GM18861 (cell line): ENCODE measurements around the gene FBLN2.
"Not testable (repeated sequence)": the region's sequence is repeated elsewhere in the genome, so short reads cannot be mapped to it uniquely, and the experiment has no call there.

ENCODE experiments used
- ATAC-seq: cut with Tn5 transposase; IDR thresholded peaks from one replicate; pipeline ENCODE4 v1.9.1; 2021; ENCODE audit not compliant: unreplicated experiment

The FBLN2 gene

DNA sequence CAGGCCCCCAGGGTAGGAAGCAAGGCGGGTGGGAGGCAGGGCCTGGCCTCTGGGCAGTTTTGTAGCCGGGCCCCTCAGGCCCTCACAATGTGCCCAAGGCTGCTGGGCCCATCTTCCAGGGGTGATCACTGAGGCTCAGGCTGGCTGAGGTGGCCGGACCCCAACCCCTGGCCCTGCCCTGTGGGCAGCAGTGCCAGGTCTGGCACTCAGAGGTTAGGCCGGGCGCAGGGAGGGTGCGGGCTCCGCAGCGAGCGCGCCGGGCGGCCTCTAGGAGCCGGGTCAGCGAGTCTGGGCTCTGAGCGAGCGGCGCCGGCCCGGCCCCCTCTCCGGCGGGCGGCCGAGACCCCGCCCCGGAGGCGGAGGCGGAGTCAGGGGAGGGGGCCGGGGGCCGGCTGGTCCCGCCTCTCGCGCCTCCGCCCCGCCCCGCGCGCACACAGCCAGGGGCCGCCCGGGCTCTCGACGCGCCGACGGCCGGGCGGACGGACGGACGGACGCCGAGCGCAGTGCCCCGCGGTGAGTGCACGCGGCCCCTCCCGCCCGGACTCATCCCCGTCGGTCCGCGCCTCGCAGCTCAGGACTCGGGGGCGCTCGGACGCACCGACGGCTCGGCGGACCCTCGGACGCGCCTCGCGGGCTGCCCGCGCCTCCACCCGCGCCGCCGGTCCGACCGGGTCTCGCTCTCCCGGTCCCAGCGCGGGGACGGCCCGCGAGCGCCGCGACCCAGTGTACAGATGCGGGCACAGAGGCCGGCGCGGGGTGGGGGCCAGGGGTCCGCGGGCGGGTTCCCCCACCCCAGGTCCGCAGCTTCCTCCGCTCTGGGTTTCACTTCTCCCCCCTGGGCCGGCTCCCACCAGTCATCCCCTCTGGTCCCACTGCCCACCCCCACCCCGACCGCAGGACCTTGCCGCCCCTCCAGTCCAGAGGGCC is at the start of gene FBLN2:
FBLN2 (plus strand) TSS at position 430 of the 927 bp plus-strand sequence. CDS start 21,231 bp downstream, outside the sequence.
- no peak for ATAC-seq

GRCh38 chr3:13499246-13499645 is 49.7 kb upstream of the FBLN2 start:
- not testable (repeated sequence) for ATAC-seq

DNA sequence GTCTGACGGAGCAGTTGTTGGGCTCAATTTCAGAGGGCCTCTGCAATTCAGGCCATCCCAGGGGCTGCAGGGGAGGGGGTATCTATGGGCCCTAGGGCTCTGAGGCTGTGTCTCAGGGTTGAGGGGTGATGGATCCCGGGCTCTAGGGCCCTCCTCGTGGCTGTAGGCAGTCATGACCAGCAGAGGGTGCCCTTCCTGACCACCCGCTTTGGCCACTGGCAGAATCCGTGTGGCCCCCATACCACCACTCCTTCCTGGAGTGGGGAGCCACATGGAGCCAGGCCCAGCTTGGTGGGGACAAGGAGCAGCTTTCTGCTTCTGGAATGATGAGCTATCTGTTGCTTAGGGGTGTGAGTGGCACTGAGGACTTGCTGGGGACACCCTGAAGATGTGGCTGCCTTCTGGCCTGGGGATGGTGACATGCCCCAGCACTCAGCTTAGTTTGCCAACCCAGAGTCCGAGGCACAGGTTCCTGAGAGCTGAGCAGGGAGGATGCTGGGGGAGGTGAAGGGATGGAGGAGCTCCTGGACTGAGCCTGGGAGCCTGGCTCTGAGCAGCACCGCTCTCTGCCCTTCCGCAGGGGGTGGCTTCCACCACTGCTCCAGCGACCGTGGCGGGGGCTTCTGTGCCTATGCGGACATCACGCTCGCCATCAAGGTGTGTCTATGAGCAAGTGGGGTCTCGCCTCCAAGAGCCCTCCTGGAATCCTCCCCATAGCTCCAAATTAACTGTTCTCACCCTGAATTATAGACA is 48.6 kb upstream of the FBLN2 start:
- ATAC-seq, result no peak

DNA sequence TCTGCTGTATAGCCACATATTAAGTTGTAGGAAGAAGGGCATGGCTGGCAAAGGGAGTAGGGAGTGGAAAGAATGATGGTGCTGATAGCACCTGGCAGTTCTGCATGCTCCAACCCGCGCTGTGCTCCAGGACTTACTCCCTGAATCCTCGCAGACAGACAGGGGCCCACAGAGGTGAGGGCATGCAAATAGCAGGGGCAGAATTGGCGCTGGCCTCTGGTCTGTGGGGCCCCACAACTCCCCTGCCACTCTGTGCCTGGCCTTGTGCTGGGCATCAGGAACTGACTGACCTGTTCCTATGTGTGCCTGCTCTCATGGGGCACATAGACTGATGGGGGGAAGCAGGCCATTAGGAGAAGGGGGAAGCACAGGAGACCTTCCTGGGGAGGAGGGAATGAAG is 47.9 kb upstream of the FBLN2 start:
- ATAC-seq, result no peak

DNA sequence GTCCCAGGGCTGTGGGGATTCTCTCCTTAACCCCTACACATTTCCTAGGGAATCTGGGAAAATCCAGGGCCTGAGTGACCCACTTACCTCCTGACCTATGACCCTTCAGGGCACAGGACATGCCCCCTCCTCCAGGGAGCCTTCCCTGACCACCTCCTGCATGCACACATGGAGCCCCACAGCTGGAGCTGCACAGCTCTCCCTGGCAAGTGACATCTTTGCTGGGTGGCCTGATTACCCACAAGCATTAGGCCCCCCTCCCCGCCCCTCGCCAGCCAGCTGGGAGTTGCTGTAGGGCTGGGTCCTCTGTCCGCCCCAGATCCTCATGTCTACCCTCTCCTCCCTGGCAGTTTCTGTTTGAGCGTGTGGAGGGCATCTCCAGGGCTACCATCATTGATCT is 47.4 kb upstream of the FBLN2 start:
- ATAC-seq, result no peak

DNA sequence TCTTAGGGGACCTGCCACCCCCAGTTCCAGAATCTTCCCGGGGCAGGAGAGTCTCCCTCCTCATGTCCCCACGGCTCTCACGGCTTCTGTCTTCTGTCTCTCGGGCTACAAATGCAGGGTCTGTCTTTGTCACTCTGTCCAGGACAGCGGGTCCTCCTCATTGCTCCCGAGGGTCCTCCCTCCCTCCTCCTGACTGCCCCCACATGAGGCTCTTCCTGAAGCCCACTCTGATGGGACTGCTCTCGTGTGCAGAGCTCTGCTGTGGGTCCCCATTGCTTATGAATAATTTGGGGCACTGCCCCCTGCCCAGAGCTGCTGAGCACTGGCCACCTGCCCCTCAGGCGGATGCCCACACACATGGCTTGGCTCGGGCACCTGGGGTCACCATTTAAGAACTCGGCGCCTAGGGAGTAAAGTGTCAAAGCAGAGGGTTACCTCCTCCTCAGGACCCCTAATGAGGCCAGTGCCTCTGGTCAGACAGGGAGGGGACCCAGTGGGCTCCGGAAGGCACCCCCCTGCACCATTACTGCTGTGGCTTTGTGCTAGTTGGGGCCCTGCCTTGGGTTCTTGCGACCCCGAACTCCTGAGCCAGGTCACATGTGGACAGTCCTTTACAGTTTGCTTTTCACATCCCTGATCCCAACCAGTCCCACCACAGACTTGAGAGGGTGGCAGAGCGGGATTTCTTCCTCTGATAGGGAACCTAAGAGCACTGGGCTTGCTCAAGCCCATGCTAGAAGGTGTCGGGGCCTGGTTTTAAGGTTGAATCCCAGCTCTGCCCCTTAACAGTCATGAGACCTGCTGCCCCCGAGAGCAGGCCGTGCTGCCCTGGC is 46.8 kb upstream of the FBLN2 start:
- ATAC-seq, result no peak

GRCh38 chr3:13502791-13503060 is 46.2 kb upstream of the FBLN2 start:
- no peak for ATAC-seq

GRCh38 chr3:13504161-13504831 is 44.6 kb upstream of the FBLN2 start:
- no peak for ATAC-seq

DNA sequence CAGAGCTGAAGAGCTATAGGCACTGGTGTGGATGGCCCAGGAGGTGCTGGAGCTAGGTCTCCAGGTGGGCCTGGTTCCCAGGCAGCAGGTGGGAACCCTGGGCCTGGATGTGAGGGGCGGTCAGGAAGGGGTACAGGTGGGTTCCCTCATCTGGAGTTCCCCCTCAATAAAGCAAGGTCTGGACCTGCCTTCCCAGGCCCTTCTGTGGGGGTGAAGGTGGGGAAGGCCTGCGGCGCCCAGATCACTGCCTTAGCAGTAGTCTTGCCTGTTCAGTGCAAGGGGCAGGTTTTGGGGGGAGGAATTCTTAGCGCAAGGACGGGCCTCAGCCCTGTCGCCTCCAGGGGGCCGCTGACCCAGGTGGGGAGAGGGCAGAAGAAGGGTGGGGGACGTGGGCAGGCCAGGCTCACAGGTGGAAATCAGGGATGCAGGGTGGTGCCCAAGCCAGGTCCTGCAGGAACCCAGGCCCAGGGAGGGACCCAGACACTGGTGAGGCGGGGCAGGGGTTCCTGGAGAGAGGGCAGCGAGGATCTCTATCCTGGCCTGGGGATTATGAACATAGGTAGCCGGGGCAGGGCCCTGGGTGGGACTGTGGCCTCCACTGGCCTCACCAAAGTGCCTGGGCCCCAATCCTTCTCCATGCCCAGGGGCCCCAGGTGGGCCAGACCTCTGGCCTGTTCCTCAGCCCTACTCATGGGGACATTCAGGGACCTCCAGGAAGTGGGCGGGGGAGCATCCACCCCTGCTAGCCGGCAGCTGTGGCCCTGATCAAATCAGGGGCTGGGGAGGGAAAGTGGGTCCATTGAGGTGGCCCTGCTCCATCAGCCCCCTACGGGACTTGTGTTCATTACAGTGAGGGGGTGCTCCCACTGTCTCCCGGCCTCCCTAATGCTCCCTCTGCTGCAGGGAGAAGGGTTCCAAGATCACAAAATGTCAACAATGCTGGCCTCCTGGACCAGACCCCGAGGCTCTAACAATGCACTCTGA is 43.5 kb upstream of the FBLN2 start:
- ATAC-seq, result no peak

DNA sequence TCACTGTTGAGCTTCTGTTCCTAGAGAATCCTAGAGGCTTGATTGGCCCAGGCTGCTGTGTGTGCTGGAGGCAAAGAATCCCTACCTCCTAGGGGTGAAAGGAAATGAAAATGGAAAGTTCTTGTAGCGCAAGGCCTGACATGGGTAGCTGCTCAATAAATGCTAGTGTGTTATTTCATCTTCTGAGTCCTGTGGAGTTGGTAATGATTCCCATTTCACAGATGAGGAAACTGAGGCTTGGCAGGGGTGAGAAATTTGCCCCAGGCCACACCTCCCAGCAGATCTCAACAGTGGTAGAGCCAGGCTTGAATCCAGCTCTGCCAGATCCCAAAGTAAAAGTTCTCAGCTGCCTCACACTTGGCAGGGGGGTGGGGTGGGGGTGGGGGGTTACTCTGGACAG is 42.7 kb upstream of the FBLN2 start:
- no peak for ATAC-seq

GRCh38 chr3:13506680-13507079 is 42.2 kb upstream of the FBLN2 start:
- no peak for ATAC-seq

DNA sequence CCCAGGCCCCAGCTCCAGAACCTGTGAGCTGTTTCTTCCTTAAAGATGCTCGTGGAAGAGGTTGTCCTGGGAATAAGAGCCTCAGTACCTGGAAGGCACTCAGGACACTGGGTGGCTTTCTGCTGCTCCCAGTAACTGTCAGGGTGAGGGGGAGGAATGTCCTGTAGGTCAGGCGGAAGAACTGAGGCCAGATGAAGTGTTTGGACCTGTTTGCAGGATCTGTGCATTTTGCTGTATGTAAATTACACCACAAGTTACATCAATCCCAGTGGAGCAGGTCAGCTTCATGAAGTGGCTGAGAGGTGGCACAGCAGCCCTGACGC is 41.7 kb upstream of the FBLN2 start:
- ATAC-seq, result no peak

DNA sequence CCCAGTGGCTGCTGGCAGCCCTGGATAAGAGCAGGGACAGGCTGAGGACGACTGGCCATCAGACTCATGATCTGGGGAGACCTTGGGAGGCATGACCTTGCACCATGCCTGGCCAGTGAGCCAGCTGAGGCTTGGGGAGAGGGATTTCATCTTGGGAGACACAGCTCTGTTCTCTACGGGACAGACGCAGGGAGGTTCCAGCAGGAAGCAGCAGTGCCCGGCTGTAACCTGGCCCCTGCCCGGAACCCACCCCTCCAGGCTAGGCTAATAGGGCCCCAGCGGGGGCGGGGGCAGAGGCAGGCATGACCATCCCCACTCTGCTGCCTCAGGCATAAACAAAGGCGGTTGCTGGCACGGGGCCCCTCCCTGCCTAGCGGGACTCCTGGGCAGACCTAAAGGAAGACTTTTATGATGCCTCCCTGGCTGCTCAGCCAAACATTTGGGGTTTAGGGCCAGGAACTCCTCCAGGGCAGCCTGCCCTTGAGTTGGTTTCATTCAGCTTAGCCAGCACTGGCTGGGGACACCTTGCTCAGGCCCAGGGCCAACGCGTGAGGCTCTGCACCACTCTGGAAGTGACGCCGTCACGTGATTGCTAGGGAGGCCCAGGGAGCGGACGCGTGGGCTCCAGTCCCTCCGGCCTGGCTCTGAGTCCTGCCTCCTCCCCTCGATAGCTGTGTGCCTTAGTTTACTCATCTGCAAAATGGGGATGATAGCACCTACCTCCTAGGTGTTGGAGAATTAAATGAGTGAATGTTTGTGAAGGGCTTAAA is 41.2 kb upstream of the FBLN2 start:
- ATAC-seq, result no peak

DNA sequence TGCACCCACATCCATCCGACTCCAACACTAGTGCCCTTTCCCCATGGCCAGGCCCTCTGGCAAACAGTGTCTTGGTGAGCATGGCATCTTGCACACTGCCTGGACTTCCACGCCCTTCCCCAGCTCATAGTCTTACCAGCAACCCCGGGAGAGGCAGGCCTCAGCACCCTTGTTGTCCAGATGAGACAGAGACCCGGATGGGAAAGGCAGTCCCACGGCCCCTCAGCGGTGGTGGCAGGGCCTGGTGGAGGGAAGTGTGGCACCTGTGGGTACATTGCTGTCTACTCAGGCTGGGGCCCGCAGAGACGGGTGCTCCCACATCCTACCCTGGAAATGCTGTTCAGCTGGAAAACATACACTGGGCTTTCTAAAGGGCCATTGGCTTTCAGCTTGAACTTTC is 40.4 kb upstream of the FBLN2 start:
- ATAC-seq, result no peak

- no peak for ATAC-seq
These were observed 39.7 kb upstream of the FBLN2 start for GRCh38 chr3:13509059-13509815.

- no peak for ATAC-seq
These were observed 39.1 kb upstream of the FBLN2 start for GRCh38 chr3:13509816-13510192.

- no peak for ATAC-seq
These were observed 36.5 kb upstream of the FBLN2 start for GRCh38 chr3:13512451-13512850.
